DMS153 treated with DMSO at 0.1 percent for 48 hours (cell line): ENCODE measurements around the gene DPCD.

Source experiments
- DNase-seq: peaks from one replicate; lab custom pipeline; 2025; ENCODE audit not compliant: unreplicated experiment; lab: John Stamatoyannopoulos, UW

Gene DPCD

DNA sequence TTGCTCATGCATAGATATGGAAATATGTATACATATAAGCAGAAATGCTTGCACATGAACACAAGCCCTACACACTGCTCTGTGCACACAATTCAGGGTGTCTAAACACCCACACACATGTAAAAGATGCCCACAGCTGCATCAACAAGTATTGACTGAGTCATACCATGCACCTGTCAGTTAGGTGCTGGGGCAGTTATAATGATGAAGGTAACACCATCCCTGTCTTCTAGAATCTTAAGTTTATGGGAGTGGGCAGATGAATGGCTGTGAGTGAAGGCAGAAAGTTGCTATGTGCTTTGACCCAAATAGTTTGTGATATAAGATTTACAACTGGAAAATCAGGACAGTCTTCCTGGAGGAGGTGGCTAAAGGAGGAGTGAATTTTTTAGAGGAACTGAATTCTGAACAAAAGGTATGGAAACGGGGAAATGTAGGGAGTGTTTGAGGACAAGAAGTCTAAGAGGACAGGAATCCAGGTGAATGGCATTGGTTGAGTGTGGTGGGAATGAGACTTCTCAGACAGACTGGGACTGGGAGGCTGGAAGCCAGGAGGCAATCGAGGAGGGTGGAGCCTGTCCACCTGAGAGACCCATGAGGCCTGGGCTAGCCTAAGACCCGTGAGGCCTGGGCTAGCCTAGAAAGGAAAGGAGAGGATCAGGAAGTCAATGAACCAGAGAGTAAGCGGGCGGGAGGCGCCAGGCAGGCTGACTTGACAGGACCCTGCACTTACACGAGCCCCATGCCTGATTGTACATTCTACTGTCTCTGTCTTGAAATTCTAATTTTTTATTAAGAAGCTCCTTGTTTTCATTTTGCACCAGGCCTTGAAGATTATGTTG, 20.7 kb upstream of the DPCD start:
- DNase-seq: no peak

DNA sequence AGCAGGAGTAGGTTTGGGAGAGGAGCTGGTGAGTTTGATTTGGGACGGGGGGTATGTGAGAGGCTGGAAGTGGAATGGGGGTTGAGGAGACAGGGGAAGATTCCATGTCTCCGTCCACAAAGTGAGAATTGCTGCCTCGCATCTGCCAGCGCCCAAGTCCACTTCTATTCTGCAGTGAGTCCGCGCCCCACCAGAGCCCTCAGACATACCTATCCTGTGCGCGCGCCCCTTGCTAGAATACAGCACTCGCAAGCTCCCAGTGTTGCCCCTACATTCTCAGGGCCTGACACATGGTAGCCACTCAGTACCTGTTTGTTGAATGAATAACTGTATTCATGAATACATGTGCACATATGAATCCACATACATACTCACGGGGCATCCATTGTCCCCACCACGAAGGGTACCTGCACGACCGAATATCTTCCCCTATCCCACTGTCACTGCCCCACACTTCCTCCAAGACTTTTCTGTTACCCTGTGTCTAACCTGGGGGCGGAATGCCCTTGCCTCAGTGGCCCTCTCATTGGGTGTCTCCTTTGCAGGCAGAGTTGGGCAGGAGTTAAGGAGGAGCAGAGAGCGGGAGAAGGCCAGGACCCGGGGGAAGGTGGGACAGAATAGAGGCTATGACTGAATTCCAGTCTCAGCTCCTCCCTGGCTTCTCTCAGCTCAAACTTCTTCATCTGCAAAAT, 19.9 kb upstream of the DPCD start:
- DNase-seq: no peak

DNA sequence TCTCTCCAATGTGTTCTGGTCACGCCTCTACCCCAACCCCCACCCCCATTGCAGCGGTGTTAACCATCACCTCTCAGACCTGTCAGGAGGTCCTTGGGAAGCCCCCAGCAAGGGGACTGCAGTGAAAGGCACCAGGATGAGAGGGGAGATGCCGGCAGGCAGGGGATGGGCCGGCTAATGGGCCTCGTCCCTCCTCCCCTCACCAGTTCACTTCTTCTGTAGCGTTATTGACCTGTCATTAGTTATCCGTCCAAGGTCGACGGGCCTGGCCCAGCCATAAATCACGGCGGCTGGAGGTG, 18.8 kb upstream of the DPCD start:
- no peak for DNase-seq

DNA sequence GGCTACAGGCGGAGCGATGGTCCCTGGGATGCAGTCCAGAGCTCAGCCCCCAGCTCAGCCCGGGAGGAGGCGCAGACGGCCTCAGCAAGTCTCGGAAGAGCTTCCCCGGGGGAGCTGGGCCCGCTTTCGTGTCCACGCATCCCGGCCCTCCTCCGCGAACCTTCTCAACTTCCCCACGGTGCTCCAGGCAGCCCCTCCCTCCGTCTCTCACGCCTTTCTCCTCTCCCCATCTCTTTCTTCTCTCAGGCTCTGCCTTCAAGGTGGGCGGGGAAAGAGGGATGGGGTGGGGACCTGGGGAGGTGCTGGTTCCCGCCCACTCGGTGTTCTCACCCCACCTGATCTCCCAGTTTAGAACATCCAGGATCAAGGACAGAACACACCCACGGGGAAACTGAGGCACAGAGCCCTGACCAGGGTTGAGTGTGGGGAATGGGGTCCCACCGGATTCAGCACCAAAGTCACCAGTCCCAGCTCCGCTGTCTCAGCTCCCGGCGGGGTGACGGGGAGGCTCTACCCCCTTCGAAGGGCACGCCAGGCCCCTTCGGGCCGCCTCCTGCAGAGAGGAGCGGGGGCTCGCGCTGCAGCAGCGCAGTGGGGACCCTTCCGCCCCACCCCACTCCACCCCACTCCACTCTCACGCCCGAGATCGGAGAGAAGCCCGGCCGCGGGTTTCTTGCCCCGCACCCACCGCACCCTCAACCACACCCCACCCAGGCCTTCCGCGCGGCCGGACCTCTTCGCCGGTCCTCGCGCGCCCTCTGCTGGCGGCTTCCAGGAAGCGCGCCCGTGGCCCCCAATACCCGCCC, 18.3 kb upstream of the DPCD start:
- peak; percentile 62 for DNase-seq

DNA sequence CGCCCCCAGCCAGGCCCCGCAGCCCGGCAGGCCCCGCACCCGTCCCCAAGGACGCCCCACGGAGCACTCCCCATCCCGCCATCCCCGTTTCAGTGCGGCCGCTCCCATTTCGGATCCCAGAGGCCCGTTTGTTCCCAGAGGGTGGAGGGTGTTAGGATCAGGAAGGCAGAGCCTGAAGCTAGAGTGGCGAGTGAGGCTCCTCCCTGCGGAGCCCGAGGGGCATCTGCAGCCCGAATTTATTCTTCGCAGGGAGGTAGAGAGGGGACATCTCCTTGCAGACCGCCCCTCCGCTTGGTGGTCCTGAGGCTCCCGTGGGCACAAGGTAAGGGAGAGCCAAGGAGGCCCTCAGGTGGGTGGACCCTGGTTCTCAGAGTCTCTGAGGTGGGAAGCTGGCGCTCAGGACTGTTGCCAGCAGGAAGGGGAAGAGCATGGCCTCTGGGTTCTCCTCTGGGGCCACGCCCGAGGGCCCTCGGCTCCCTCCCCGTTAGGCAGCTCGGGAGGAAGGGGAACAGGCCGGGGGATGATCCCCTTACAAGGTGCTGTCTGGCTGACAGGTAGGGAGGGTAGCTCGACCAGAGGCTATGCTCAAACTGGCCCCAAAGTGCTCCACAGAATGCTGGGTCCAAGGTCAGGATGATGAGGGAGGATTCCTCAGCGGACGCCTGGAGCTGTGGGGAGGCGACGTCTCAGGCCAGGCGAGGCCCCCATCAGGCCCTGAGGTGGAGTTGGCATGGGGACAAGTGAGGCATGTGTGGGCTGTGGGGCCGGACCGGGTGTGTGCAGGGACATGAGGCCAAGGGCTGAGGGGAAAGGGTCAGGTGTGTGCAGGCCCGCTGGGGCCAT, 17.5 kb upstream of the DPCD start:
- peak; percentile 36 for DNase-seq

DNA sequence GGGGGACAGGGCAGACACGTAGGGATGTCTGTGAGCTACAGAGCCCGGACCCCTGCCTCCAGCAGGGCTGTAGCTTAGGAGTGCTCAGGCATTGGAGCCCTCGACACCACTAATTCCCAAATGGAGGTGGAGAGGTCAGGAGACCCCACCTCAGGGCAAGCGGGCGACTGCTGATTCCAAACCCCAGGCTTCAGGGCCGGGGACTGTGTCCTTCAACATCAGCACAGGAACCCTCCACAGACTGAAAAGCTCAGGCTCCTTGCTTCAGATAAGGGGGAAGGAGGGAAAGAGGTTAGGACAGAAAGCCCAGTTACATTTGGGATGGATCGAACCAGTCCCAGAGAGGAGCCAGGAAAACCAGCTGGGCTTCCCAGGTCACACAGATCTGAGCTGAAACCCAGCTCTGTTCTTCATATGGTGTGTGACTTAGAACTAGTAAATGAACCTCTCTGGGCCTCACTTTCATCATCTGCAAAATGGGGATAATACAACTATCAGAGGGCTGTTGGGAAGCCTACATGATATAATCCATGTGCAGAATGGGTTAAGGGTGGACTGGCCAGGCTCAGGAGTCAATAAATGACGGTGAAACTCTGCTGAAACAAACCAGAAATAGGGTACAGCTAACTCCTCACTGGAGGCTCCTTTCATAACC, 16.7 kb upstream of the DPCD start:
- DNase-seq: no peak

DNA sequence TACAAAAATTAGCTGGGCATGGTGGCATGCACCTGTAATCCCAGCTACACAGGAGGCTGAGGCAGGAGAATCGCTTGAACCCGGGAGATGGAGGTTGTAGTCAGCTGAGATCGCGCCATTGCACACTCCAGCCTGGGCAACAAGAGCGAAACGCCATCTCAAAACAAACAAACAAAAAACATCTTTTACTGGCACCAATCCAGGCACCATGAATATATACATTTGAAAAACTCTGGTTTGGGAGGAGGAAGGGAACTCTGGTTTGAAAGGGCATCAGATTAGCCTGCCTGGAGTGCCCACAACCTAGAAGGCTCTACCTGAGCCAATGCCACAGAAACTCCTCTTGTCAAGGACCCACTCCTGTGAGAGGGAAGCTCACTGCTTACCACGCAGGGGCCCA, 16.0 kb upstream of the DPCD start:
- no peak for DNase-seq

DNA sequence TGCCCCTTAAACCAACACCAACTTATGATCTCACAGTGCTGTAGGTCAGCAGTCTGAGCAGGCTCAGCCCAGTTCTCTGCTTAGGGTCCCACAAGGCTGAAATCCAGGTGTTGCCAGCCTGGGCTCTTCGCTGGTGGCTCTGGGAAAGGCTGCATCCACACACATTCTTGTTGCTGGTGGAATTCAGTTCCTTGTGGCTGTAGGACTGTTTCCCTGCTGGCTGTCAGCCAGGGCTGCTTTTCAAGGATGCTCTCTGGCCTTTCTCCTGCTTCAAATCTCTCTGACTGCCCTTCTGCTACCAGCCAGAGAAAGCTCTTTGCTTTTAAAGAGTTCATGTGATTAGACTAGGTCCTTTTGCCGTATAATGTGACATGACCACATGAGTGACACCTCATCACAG, 15.3 kb upstream of the DPCD start:
- DNase-seq: no peak

DNA sequence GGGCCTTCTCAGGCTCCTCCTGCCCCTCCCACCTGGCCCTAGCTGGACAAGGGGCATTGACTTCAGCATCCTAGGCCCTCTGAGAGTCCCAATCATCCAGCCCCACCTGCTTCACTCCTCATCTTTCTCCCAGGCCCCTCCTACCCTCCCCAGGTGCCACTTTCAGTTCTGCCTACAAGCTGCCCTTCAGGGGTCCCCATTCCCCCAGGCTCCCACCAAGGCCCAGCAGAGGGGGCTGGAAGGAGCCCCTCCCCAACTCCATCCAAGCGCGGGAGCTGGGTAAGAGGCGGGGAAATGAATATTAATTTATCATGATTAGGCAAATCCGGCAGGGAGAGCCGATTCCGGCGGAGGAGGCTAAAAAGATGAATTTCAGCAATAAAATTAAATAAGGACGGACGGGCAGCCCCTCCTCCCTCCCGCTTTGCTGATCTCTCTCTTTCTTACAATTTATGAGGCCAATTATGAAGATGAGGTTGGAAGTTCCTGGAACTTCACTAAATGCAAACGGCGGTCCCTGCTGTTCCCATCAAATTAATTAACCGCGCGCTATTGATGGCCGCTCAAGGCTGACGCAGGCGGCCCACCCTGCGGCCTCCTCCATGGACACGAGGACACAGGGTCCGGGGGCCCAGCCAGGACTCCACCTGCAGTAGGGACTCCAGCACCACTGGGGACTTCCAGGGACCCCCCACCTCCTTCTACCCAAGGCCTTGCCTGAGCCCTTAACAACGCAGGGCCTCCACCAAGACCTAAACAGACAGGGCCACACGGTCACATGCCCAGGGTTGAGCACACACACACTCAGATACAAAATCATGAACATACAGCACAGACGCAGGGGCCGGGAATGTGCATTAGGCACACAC, 14.0 kb upstream of the DPCD start:
- DNase-seq: no peak

DNA sequence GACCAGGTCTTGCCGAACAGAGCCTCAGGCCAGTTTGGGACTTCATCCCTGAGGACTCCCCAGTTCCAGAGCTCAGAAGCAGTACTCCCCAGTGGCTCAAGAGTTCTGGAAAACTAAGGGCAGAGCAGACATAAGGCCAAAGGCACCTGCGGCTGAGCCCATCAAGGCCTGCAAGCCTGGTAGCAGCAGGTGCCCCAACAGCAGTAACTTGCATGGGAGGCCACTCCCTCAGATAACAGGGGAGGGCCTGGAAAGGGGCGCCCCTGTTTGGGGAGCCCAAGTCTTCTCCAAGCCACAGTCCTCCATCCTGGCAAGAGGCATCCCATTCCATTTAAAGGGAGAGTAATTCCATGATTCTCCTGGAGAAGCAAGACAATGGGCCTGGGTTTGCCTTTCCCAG, 13.0 kb upstream of the DPCD start:
- no peak for DNase-seq

DNA sequence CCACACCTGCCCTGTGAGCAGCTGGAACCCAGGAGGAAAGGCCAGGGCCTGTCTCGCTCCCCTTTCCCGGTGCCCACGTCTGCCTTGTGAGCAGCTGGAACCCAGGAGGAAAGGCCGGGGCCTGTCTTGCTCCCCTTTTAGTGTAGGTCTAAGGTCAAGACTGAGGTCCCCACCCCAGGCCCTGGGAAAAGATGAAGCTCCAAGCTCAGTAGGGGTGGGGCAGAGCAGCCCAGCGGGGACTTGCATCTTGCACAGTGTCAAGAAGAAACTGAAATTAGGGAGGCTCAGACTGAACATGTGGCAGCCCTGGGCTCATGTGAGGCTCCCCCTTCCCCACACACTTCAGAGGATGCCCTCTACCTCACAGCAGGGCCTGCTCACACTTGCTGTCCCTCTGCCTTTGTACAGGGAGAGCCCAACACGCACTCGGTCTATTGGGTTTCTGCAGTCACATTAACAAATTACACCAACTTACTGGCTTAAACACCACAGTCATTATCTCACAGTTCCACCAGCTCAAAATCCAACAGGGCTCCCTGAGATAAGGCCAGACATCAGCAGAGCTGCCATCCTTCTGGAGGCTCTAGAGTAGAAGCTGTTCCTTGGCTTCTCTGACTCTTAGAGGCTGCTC, 12.4 kb upstream of the DPCD start:
- DNase-seq: no peak

DNA sequence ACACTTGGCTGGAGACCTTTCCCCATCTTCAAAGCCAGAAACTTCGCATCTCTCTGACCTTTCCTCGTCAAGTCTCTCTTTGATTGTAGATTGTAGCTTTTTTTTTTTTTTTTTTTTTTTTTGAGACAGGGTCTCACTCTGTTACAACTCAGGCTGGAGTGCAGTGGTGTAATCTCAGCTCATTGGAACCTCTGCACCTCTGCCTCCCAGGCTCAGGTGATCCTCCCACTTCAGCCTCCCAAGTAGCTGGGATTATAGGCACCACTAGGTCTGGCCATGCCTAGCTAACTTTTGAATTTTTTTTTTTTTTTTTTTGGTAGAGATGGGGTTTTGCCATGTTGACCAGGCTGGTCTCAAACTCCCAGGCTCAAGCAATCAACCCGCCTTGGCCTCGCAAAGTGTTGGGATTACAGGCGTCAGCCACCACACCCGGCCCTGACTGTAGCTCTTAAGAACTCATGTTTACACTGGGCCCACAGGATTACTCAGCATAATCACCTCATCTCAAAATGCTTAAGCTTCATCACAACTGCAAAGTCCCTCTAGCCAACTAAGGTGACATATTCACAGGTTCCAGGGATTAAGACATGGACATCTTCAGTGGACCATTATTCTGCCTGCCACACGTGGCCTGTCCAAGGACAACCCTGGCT, 11.8 kb upstream of the DPCD start:
- DNase-seq: no peak

DNA sequence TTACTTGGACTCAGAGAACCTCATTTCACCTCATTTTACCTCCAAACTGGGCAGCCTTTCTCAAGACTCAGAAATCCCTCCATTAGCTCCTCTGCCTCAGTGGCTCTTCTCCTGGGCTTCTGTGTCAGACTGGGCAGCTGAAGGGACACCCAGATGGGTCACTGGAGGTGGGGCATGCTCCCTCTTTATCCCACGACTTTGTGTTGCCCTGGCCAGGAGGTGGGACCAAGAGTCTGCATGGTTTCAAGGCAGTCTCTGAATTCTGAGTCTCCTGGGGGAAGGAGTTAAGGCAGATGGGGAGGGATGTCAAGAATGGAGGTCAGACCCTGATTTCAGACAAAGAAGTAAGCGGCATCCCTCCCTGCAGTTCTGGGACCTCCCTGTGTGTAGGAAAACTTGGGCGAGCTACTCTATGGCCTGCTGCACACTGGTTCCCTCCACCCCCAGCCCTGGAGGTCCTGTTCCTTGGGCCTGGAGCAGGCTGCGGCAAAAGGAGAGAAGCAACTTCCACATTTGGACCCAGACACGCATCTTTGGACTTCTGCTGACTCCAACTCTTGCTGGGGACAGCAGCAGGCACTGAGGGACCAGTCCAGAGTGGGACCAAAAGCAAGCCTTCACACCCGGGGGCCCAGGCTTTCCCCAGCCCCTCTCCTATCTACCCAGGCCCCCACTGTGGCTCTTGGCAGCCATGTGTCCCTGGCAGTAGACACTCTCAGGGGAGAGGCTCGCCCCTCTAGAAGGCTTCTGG, 10.8 kb upstream of the DPCD start:
- no peak for DNase-seq

DNA sequence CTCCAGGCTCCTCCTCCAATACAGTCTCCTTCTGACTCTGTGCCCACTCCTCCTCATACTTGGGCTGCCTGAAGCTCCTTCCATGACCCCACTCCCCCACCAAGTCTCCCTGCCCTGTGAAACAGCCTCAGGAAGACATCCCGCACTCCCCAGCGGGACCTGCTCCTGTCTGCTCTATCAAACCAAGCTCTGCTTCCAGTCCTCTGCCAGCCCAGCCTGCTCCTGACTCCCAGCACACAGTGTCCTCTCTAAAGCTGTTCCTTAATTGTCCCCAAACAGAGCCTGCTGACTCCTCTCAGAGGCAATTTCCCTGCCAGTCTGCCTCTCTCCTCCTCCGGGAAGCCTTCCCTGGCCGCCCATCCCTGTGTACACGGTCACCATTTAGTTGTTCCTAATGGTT, 9.9 kb upstream of the DPCD start:
- no peak for DNase-seq

DNA sequence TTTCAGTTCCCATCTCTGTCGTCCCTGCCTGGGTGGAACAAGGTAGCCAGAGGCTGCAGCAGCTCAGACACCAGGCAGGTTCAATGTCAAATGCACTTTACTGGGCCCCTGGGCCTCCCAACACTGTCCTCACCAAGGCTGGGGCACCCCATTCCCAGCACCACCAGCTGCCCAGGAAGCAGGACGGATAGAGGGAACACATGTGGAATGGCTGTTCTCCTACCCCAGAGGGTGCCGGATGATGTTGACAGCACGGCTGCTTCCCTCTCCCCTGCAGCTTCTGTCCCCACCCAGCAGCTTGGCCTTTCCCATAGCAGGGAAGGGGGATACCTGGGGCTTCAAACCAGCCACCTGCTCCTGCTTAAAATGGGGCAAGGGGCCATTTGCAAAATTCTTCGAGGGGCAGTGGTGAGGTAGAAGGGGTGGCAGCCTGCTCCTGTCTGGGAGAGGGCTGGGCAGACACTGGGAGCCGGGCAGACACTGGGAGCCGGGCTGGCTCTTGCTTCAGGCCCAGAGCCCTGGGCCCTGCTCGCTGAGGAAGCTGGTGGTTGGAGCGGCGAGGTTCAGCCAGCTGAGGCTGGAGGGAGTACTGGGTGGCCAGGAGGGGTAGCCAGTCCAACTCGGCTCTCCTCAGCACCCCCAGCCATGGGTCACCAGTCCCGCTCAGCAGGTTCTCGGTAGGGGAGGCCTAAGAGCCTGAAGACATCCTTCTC, 9.2 kb upstream of the DPCD start:
- DNase-seq: no peak

DNA sequence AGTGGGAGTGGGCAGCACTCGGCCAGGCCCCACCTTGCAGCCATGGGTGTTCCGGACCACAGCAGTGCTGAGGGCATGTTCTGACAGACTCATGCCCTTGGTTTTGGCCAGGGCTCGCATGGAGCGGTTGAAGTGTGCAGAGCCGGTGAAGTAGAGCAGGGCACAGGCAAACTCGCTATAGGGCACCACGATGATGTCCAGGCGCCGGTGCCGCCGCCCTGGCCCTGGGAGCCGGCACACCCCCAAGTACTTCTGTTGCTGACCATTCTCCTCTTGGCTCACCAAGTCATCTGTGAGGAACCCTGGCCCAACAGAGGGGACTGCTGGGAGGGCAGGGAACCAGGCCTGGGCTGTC, 8.6 kb upstream of the DPCD start:
- no peak for DNase-seq
